ENCODE results near the gene NT5M.
A peak's percentile ranks its signal among the peaks of the same experiment; 100 is the strongest.
"Not testable (repeated sequence)": the region's sequence is repeated elsewhere in the genome, so short reads cannot be mapped to it uniquely, and the experiment has no call there.

NT5M gene

DNA sequence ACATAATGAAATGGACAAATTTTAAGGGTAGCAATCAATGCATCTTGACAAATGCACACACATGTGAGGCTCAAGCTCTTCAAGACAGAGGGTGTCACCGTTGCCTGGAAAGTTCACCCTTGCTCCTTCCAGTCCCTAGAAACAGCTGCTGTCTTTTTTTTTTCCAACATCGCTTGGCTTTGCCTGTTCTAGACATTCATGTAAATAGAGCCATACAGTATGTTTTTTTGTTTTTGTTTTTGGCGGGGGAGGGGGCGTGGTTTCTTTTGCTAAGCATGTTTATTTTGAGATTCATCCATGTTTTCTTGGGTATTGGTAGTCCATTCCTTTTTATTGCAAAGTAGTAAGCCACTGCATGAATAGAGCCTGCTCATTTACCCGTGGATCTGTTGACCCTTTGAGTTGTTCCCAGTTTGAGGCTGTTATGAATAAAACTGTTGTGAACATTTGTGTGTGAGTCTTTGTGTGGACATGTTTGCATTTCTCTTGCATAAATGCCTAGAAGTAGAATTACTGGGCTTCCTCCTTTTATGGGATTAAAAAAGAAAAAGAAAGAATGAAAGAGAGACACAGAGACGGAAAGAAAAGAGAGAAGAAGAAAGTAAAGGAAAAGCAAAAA is 78.4 kb downstream of the NT5M start:
- no peak overlapping the region for H3K9ac ChIP-seq (ENCODE audit: low read depth, low read length, poor library complexity)
- no peak overlapping the region for H2BK15ac ChIP-seq (ENCODE audit: low read length)
- WGBS, 2 donors (ENCODE audit: extremely low coverage in 2 of 2, insufficient read length in 2 of 2, insufficient replicate concordance in 1 of 2) = no CpG with 5 or more reads among the region's 6 CpGs
- no peak overlapping the region for H3K23ac ChIP-seq (ENCODE audit: low read depth, low read length, poor library complexity)
- no peak overlapping the region for H2BK12ac ChIP-seq (ENCODE audit: low read length)
- no peak overlapping the region for H3K4me3 ChIP-seq (ENCODE audit: low read length in 2 of 2)
- H3K4me1 ChIP-seq (ENCODE audit: control insufficient read depth in 2 of 2, insufficient read depth in 1 of 2, low read depth in 1 of 2, low read length in 2 of 2) = peaks cover 12 to 34% of the 10 kb centered on the region in 2 donors
- peaks cover 0 to 7% (median 2%) of the 10 kb centered on the region in 3 experiments for H3K27me3 ChIP-seq (ENCODE audit: control insufficient read depth in 3 of 3, insufficient read depth in 3 of 3, low read depth in 1 of 3, low read length in 3 of 3)
- no peak overlapping the region for H3K4me2 ChIP-seq (ENCODE audit: insufficient read depth, low read length, poor library complexity, severe bottlenecking)
- no peak overlapping the region for H3K14ac ChIP-seq (ENCODE audit: low read length)
- no peak for DNase-seq (ENCODE audit: low spot score)
- no peak overlapping the region for H3K27ac ChIP-seq (replicated peaks; ENCODE audit: low read length)
- H3K18ac ChIP-seq (ENCODE audit: low read length) = no peak overlapping the region
- no peaks in the 10 kb centered on the region for H3K36me3 ChIP-seq (replicated peaks in 1 of 2; ENCODE audit: control insufficient read depth in 2 of 2, insufficient read depth in 2 of 2, low read length in 2 of 2)
- no peak overlapping the region for H2AFZ ChIP-seq (ENCODE audit: low read length)
- H4K91ac ChIP-seq (ENCODE audit: low read depth, low read length, poor library complexity) = no peak overlapping the region
- no peak overlapping the region for H2AK5ac ChIP-seq (ENCODE audit: low read depth, low read length)
- H3K4ac ChIP-seq (ENCODE audit: low read length) = no peak overlapping the region
- no peak overlapping the region for H4K8ac ChIP-seq (ENCODE audit: low read depth, low read length)
- no peaks in the 10 kb centered on the region for H3K9me3 ChIP-seq (replicated peaks in 1 of 2; ENCODE audit: control insufficient read depth in 2 of 2, insufficient read depth in 1 of 2, low read depth in 1 of 2, low read length in 2 of 2)
- H2BK5ac ChIP-seq (ENCODE audit: low read length) = no peak overlapping the region
- no peak overlapping the region for H2BK120ac ChIP-seq (ENCODE audit: low read depth, low read length)
- no peaks in the 10 kb centered on the region for H3K79me1 ChIP-seq (ENCODE audit: low read depth, low read length)

DNA sequence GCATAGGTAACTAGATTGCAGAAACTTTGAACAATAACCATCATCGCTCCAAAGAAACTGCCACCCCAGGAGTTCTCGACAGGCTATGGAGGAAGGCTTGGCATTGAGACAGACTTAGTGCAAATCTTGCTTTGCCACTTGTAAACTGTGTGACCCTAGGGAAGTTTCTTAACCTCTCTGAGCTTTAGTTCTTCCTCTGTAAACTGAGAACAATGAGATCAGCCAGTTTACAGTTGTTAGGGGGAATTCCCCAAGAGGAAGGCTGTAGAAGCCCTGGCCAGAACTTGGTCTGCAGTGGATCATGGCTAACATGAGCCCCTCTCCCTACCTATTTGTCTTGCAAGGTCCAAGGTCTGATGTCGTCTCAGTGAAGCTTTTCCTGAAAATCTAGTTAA is 78.9 kb downstream of the NT5M start:
- H3K79me1 ChIP-seq (ENCODE audit: low read depth, low read length) = no peaks in the 10 kb centered on the region
- H3K9me3 ChIP-seq (replicated peaks in 1 of 2; ENCODE audit: control insufficient read depth in 2 of 2, insufficient read depth in 1 of 2, low read depth in 1 of 2, low read length in 2 of 2) = no peaks in the 10 kb centered on the region
- no peak overlapping the region for H3K4me2 ChIP-seq (ENCODE audit: insufficient read depth, low read length, poor library complexity, severe bottlenecking)
- H4K91ac ChIP-seq (ENCODE audit: low read depth, low read length, poor library complexity) = no peak overlapping the region
- no peak overlapping the region for H2BK5ac ChIP-seq (ENCODE audit: low read length)
- no peak overlapping the region for H2AFZ ChIP-seq (ENCODE audit: low read length)
- H3K4ac ChIP-seq (ENCODE audit: low read length) = no peak overlapping the region
- DNase-seq (ENCODE audit: low spot score) = no peak
- H3K9ac ChIP-seq (ENCODE audit: low read depth, low read length, poor library complexity) = no peak overlapping the region
- no peak overlapping the region for H3K27ac ChIP-seq (replicated peaks; ENCODE audit: low read length)
- no peak overlapping the region for H2BK120ac ChIP-seq (ENCODE audit: low read depth, low read length)
- H3K27me3 ChIP-seq (ENCODE audit: control insufficient read depth in 3 of 3, insufficient read depth in 3 of 3, low read depth in 1 of 3, low read length in 3 of 3) = peaks cover 0 to 7% (median 2%) of the 10 kb centered on the region in 3 experiments
- no peak overlapping the region for H2BK12ac ChIP-seq (ENCODE audit: low read length)
- H3K36me3 ChIP-seq (replicated peaks in 1 of 2; ENCODE audit: control insufficient read depth in 2 of 2, insufficient read depth in 2 of 2, low read length in 2 of 2) = no peaks in the 10 kb centered on the region
- no peak overlapping the region for H2BK15ac ChIP-seq (ENCODE audit: low read length)
- no peak overlapping the region for H4K8ac ChIP-seq (ENCODE audit: low read depth, low read length)
- H3K23ac ChIP-seq (ENCODE audit: low read depth, low read length, poor library complexity) = no peak overlapping the region
- H3K14ac ChIP-seq (ENCODE audit: low read length) = no peak overlapping the region
- no peak overlapping the region for H3K18ac ChIP-seq (ENCODE audit: low read length)
- H3K4me3 ChIP-seq (ENCODE audit: low read length in 2 of 2) = no peak overlapping the region
- no peak overlapping the region for H2AK5ac ChIP-seq (ENCODE audit: low read depth, low read length)
- H3K4me1 ChIP-seq (ENCODE audit: control insufficient read depth in 2 of 2, insufficient read depth in 1 of 2, low read depth in 1 of 2, low read length in 2 of 2) = peaks cover 12 to 33% of the 10 kb centered on the region in 2 donors
- no CpG with 5 or more reads among the region's 3 CpGs for WGBS, 2 donors (ENCODE audit: extremely low coverage in 2 of 2, insufficient read length in 2 of 2, insufficient replicate concordance in 1 of 2)

DNA sequence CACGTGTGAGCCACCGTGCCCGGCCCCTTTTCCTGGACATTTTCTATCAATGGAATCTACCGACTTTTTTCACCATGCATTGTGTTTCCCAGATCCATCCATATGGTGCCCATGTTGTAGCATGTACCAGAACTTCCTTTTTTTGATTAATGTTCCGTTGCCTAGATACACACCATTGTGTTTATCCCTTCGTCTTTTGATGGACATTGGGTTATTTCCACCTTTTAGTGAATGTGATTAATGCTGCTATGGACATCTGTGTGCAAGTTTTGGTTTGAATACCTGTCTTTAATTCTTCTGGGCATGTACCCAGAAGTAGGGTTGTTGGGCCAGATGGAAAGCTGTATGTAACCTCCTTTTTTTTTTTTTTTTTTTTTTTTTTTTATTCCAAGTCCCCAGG is 79.8 kb downstream of the NT5M start:
- Histone ChIP-seq H3K4me1 (ENCODE audit: control insufficient read depth in 2 of 2, insufficient read depth in 1 of 2, low read depth in 1 of 2, low read length in 2 of 2) (peaks cover 12 to 34% of the 10 kb centered on the region in 2 donors), H3K4ac (ENCODE audit: low read length) (no peak overlapping the region), H2BK120ac (ENCODE audit: low read depth, low read length) (no peak overlapping the region), H3K36me3 (replicated peaks in 1 of 2; ENCODE audit: control insufficient read depth in 2 of 2, insufficient read depth in 2 of 2, low read length in 2 of 2) (no peaks in the 10 kb centered on the region), H2AFZ (ENCODE audit: low read length) (no peak overlapping the region), H4K8ac (ENCODE audit: low read depth, low read length) (no peak overlapping the region), H3K14ac (ENCODE audit: low read length) (no peak overlapping the region), H3K4me3 (ENCODE audit: low read length in 2 of 2) (no peak overlapping the region), H2BK12ac (ENCODE audit: low read length) (no peak overlapping the region), H2BK5ac (ENCODE audit: low read length) (no peak overlapping the region), H3K4me2 (ENCODE audit: insufficient read depth, low read length, poor library complexity, severe bottlenecking) (no peak overlapping the region), H2AK5ac (ENCODE audit: low read depth, low read length) (no peak overlapping the region), H2BK15ac (ENCODE audit: low read length) (no peak overlapping the region), H3K23ac (ENCODE audit: low read depth, low read length, poor library complexity) (no peak overlapping the region), H3K9ac (ENCODE audit: low read depth, low read length, poor library complexity) (no peak overlapping the region), H3K9me3 (replicated peaks in 1 of 2; ENCODE audit: control insufficient read depth in 2 of 2, insufficient read depth in 1 of 2, low read depth in 1 of 2, low read length in 2 of 2) (no peaks in the 10 kb centered on the region), H3K27me3 (ENCODE audit: control insufficient read depth in 3 of 3, insufficient read depth in 3 of 3, low read depth in 1 of 3, low read length in 3 of 3) (peaks cover 0 to 7% (median 2%) of the 10 kb centered on the region in 3 experiments), H3K79me1 (ENCODE audit: low read depth, low read length) (peaks cover 3% of the 10 kb centered on the region), H4K91ac (ENCODE audit: low read depth, low read length, poor library complexity) (no peak overlapping the region), H3K18ac (ENCODE audit: low read length) (no peak overlapping the region), H3K27ac (replicated peaks; ENCODE audit: low read length) (no peak overlapping the region)
- no peak for DNase-seq (ENCODE audit: low spot score)
- WGBS, 2 donors (ENCODE audit: extremely low coverage in 2 of 2, insufficient read length in 2 of 2, insufficient replicate concordance in 1 of 2) = no CpG with 5 or more reads among the region's 6 CpGs

DNA sequence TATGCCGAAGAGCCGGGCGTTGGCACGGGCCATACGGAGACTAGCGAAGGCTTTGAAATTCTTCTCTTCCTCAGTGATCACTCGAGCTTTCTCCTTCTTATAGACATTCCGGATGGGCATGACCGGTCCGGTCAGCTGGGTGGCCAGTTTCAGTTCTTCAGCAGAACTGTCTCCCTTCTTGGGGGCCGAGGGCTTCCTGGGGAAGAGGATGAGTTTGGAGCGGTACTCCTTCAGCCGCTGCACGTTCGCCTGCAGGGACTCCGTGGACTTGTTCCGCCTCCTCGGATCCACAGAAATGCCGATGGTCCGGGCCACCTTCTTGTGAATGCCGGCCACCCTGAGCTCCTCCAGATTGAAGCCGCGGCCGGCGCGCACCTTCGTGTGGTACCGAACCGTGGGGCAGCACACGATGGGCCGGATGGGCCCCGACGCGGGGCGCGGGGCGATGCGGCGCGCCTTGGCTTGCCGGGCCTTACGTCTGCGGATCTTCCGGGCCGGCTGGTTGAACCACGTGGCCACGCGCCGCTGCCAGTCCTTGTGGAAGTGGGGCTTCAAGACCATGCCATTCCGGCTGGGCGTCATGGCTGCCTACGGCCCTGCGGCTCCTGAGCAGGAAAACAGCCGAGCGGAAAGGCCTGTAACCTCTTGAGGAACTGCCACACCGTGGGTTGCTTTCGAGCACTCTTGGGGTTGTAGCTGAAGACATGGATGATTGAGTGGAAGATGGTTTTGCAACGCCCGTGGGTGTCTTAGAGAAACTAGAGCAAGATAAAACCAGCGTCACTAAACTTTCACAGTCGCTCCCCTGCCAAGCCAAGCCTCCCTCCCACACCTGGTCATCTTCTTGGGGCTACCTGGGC is 80.5 kb downstream of the NT5M start:
- H3K4me1 ChIP-seq (ENCODE audit: control insufficient read depth in 2 of 2, insufficient read depth in 1 of 2, low read depth in 1 of 2, low read length in 2 of 2) = peaks cover 12 to 36% of the 10 kb centered on the region in 2 donors
- not testable (repeated sequence) for H3K27me3 ChIP-seq (ENCODE audit: control insufficient read depth in 3 of 3, insufficient read depth in 3 of 3, low read depth in 1 of 3, low read length in 3 of 3)
- no CpG with 5 or more reads among the region's 61 CpGs for WGBS, 2 donors (ENCODE audit: extremely low coverage in 2 of 2, insufficient read length in 2 of 2, insufficient replicate concordance in 1 of 2)

More for the DNA sequence above, 80.5 kb downstream of the NT5M start:
- not testable (repeated sequence) for H2BK5ac ChIP-seq (ENCODE audit: low read length); H2AFZ ChIP-seq (ENCODE audit: low read length); H3K9me3 ChIP-seq (replicated peaks in 1 of 2; ENCODE audit: control insufficient read depth in 2 of 2, insufficient read depth in 1 of 2, low read depth in 1 of 2, low read length in 2 of 2); H4K91ac ChIP-seq (ENCODE audit: low read depth, low read length, poor library complexity); H3K23ac ChIP-seq (ENCODE audit: low read depth, low read length, poor library complexity); H4K8ac ChIP-seq (ENCODE audit: low read depth, low read length); H3K14ac ChIP-seq (ENCODE audit: low read length); H3K4me2 ChIP-seq (ENCODE audit: insufficient read depth, low read length, poor library complexity, severe bottlenecking); H2AK5ac ChIP-seq (ENCODE audit: low read depth, low read length); H2BK120ac ChIP-seq (ENCODE audit: low read depth, low read length); H3K27ac ChIP-seq (replicated peaks; ENCODE audit: low read length); H2BK12ac ChIP-seq (ENCODE audit: low read length); DNase-seq (ENCODE audit: low spot score); H3K4me3 ChIP-seq (ENCODE audit: low read length in 2 of 2); H3K36me3 ChIP-seq (replicated peaks in 1 of 2; ENCODE audit: control insufficient read depth in 2 of 2, insufficient read depth in 2 of 2, low read length in 2 of 2); H3K9ac ChIP-seq (ENCODE audit: low read depth, low read length, poor library complexity); H3K79me1 ChIP-seq (ENCODE audit: low read depth, low read length); H3K4ac ChIP-seq (ENCODE audit: low read length)
- peak overlapping the region; percentile 52 for H3K18ac ChIP-seq (ENCODE audit: low read length)
- peak overlapping the region; percentile 84 for H2BK15ac ChIP-seq (ENCODE audit: low read length)

Measured in neuronal stem cell (in vitro differentiated cells).